Mesendoderm (in vitro differentiated cells): ENCODE results near the gene OR52N5.

ENCODE experiments used
- DNase-seq: peaks from one replicate; pipeline ENCODE4 v3.0.0; 2013
- H2AK5ac ChIP-seq: 2 replicates; pipeline ENCODE4 v1.6.1; 2013; ENCODE audit warnings: low read length, inconsistent platforms
- H2BK120ac ChIP-seq: 2 replicates; pipeline ENCODE4 v1.6.1; 2013; ENCODE audit warnings: low read depth, mild to moderate bottlenecking, low read length, moderate library complexity, mixed read lengths
- H2BK15ac ChIP-seq: replicated peaks from 2 replicates; pipeline ENCODE4 v1.6.1; 2013; ENCODE audit warnings: low read depth, mild to moderate bottlenecking, moderate library complexity
- H2BK5ac ChIP-seq: 2 replicates; pipeline ENCODE4 v1.6.1; 2013; ENCODE audit warnings: low read length, inconsistent platforms
- H3K18ac ChIP-seq: 2 replicates; pipeline ENCODE4 v1.6.1; 2013; ENCODE audit warnings: mild to moderate bottlenecking, low read length, mixed read lengths
- H3K23ac ChIP-seq: one replicate; pipeline ENCODE4 v1.6.1; 2013; ENCODE audit warnings: low read length
- H3K27ac ChIP-seq: 2 replicates; pipeline ENCODE4 v1.5.1; 2013; ENCODE audit warnings: low read depth, mild to moderate bottlenecking, inconsistent platforms, low read length, moderate library complexity
- H3K27me3 ChIP-seq: 2 replicates; pipeline ENCODE4 v1.6.1; 2013; ENCODE audit warnings: low read length, control low read depth, mild to moderate bottlenecking, inconsistent platforms; ENCODE audit not compliant: insufficient read depth, poor library complexity
- H3K36me3 ChIP-seq: 2 replicates; pipeline ENCODE4 v1.6.1; 2013; ENCODE audit warnings: low read length, inconsistent platforms; ENCODE audit not compliant: control insufficient read depth, insufficient read depth
- H3K4ac ChIP-seq: one replicate; pipeline ENCODE4 v1.6.1; 2013; ENCODE audit warnings: low read depth, mild to moderate bottlenecking, low read length, moderate library complexity
- H3K4me1 ChIP-seq: 2 replicates; pipeline ENCODE4 v1.6.1; 2013; ENCODE audit warnings: low read depth, low read length, inconsistent platforms; ENCODE audit not compliant: control insufficient read depth
- H3K4me2 ChIP-seq: 2 replicates; pipeline ENCODE4 v1.6.1; 2013; ENCODE audit warnings: low read length
- H3K4me3 ChIP-seq: 2 replicates; pipeline ENCODE4 v1.5.1; 2013; ENCODE audit warnings: mild to moderate bottlenecking, low read length
- H3K56ac ChIP-seq: one replicate; pipeline ENCODE4 v1.6.1; 2013; ENCODE audit warnings: low read length
- H3K79me1 ChIP-seq: 2 replicates; pipeline ENCODE4 v1.6.1; 2013; ENCODE audit warnings: low read length, inconsistent platforms
- H3K79me2 ChIP-seq: 2 replicates; pipeline ENCODE4 v1.6.1; 2013; ENCODE audit warnings: mild to moderate bottlenecking, low read length; ENCODE audit not compliant: control insufficient read depth, insufficient read depth
- H3K9ac ChIP-seq: 2 replicates; pipeline ENCODE4 v1.6.1; 2013; ENCODE audit warnings: low read length, inconsistent platforms
- H4K5ac ChIP-seq: one replicate; pipeline ENCODE4 v1.6.1; 2013; ENCODE audit warnings: low read length
- H4K8ac ChIP-seq: one replicate; pipeline ENCODE4 v1.6.1; 2013; ENCODE audit warnings: low read depth, mild to moderate bottlenecking, control low read depth, low read length, moderate library complexity
- WGBS: extraction: QIAGEN DNeasy Blood & Tissue Kit; methylation state at CpG from one replicate; pipeline ENCODE4 v1.1.7; 2013; ENCODE audit warnings: low lambda C conversion rate, missing lambda C conversion rate; ENCODE audit not compliant: insufficient coverage; ENCODE audit errors: extremely low coverage; 5-methylcytosine and 5-hydroxymethylcytosine counted together

The OR52N5 gene

GRCh38 chr11:5737091-5737490 lies 46.1 kb downstream of the OR52N5 start:
- no peaks in the 10 kb centered on the region for H3K79me2 ChIP-seq
- no peak overlapping the region for H2BK120ac ChIP-seq
- H3K23ac ChIP-seq = no peak overlapping the region
- no peaks in the 10 kb centered on the region for H3K4me1 ChIP-seq
- no peak overlapping the region for H2AK5ac ChIP-seq
- no peaks in the 10 kb centered on the region for H3K36me3 ChIP-seq
- H3K4me2 ChIP-seq = no peak overlapping the region
- no peak overlapping the region for H3K4me3 ChIP-seq
- no peak overlapping the region for H3K56ac ChIP-seq
- no peak overlapping the region for H3K27ac ChIP-seq
- no peak overlapping the region for H4K5ac ChIP-seq
- DNase-seq = no peak
- no peaks in the 10 kb centered on the region for H3K79me1 ChIP-seq
- H3K9ac ChIP-seq = no peak overlapping the region
- H2BK5ac ChIP-seq = no peak overlapping the region
- H2BK15ac ChIP-seq = no peak overlapping the region
- no peak overlapping the region for H3K18ac ChIP-seq
- H3K27me3 ChIP-seq = no peaks in the 10 kb centered on the region
- no peak overlapping the region for H4K8ac ChIP-seq
- H3K4ac ChIP-seq = no peak overlapping the region

GRCh38 chr11:5736396-5736795 lies 46.8 kb downstream of the OR52N5 start, which contains the start of gene OR56B1:
OR56B1 (plus strand) TSS chr11:5736448; CDS start chr11:5736517, 69 bp downstream.
- no peak within 1 kb of the TSS for H3K4me3 ChIP-seq
- H3K4me1 ChIP-seq = no peaks in the 10 kb centered on the region
- H3K36me3 ChIP-seq = no peaks in the 10 kb centered on the region
- H3K4me2 ChIP-seq = no peak within 1 kb of the TSS
- no peak within 1 kb of the TSS for H2BK5ac ChIP-seq
- no peak within 1 kb of the TSS for H2BK15ac ChIP-seq
- no peaks in the 10 kb centered on the region for H3K27me3 ChIP-seq
- no peaks in the 10 kb centered on the region for H3K79me2 ChIP-seq
- H3K9ac ChIP-seq = no peak within 1 kb of the TSS
- no peak within 1 kb of the TSS for H3K56ac ChIP-seq
- no peak within 1 kb of the TSS for H3K27ac ChIP-seq
- DNase-seq = no peak
- no CpG with 5 or more reads among the region's 1 CpG for WGBS
- no peak within 1 kb of the TSS for H2AK5ac ChIP-seq
- H3K79me1 ChIP-seq = no peaks in the 10 kb centered on the region
- no peak within 1 kb of the TSS for H3K4ac ChIP-seq
- H4K5ac ChIP-seq = no peak within 1 kb of the TSS
- no peak within 1 kb of the TSS for H3K23ac ChIP-seq
- no peak within 1 kb of the TSS for H2BK120ac ChIP-seq
- H4K8ac ChIP-seq = no peak within 1 kb of the TSS
- H3K18ac ChIP-seq = no peak within 1 kb of the TSS

DNA sequence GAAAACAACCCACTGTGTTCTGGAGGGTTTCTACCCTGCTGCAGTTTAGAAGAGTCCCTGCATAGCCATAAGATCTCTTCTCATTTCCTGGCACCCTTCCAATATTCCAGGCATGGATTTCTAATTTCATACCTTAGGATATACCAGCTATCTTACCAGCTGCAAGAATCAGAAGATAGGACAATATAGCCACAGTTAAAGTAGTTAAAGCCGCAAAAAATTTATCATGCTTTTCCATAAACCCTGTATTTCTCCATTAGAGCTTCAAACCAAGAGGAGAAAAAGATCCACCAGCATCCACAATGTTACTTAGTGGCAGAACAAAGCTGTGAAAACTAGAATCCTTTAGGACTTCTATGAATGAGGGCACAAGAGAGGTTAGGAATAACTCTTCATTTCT lies 55.5 kb downstream of the OR52N5 start:
- no peak overlapping the region for H3K27ac ChIP-seq
- DNase-seq = no peak
- no peak overlapping the region for H2BK5ac ChIP-seq
- no peak overlapping the region for H2AK5ac ChIP-seq
- no peaks in the 10 kb centered on the region for H3K79me1 ChIP-seq
- H3K9ac ChIP-seq = no peak overlapping the region
- H3K79me2 ChIP-seq = no peaks in the 10 kb centered on the region
- no peaks in the 10 kb centered on the region for H3K27me3 ChIP-seq
- H3K56ac ChIP-seq = no peak overlapping the region
- H3K4me2 ChIP-seq = no peak overlapping the region
- H3K4me3 ChIP-seq = no peak overlapping the region
- H4K5ac ChIP-seq = no peak overlapping the region
- H2BK120ac ChIP-seq = no peak overlapping the region
- no peaks in the 10 kb centered on the region for H3K4me1 ChIP-seq
- H2BK15ac ChIP-seq = no peak overlapping the region
- no CpG with 5 or more reads among the region's 1 CpG for WGBS
- H3K18ac ChIP-seq = no peak overlapping the region
- no peak overlapping the region for H3K4ac ChIP-seq
- H3K36me3 ChIP-seq = no peaks in the 10 kb centered on the region
- no peak overlapping the region for H4K8ac ChIP-seq
- no peak overlapping the region for H3K23ac ChIP-seq

DNA sequence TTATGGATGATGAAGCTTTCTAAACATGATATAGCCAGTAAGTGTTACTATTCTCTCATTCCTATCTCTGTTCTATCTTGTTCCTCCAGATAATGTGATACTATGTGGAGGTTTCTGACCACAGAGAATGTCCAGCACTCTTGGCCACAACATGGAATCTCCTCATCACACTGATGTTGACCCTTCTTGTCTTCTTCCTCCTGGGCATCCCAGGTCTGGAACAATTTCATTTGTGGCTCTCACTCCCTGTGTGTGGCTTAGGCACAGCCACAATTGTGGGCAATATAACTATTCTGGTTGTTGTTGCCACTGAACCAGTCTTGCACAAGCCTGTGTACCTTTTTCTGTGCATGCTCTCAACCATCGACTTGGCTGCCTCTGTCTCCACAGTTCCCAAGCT lies 56.8 kb downstream of the OR52N5 start:
- Histone ChIP-seq H2BK120ac (no peak overlapping the region), H3K79me2 (no peaks in the 10 kb centered on the region), H3K23ac (no peak overlapping the region), H3K27me3 (no peaks in the 10 kb centered on the region), H3K27ac (no peak overlapping the region), H2BK5ac (no peak overlapping the region), H3K36me3 (no peaks in the 10 kb centered on the region), H3K4ac (no peak overlapping the region), H3K79me1 (no peaks in the 10 kb centered on the region), H4K5ac (no peak overlapping the region), H2BK15ac (no peak overlapping the region), H3K4me1 (no peaks in the 10 kb centered on the region), H3K56ac (no peak overlapping the region), H2AK5ac (no peak overlapping the region), H3K18ac (no peak overlapping the region), H4K8ac (no peak overlapping the region), H3K4me3 (no peak overlapping the region), H3K9ac (no peak overlapping the region), H3K4me2 (no peak overlapping the region)
- no CpG with 5 or more reads among the region's 1 CpG for WGBS
- DNase-seq = no peak
